Endodermal cell (in vitro differentiated cells): ENCODE results near the gene PRKD2. TPM values are rescaled to one million over a fixed set of nuclear protein-coding genes. Genes with fewer than 3 reads are reported as not detected.
A peak's percentile ranks its signal among the peaks of the same experiment; 100 is the strongest.

Experiments
- DNase-seq: peaks from one replicate; pipeline ENCODE4 v3.0.0-alpha.2; 2017
- H3K27ac ChIP-seq: 2 replicates; pipeline ENCODE4 v1.5.1; 2013; ENCODE audit warnings: mild to moderate bottlenecking, low read depth, low read length, moderate library complexity
- H3K27me3 ChIP-seq: 2 replicates; pipeline ENCODE4 v1.6.1; 2013; ENCODE audit warnings: mild to moderate bottlenecking, low read length, moderate library complexity; ENCODE audit not compliant: insufficient read depth, control insufficient read depth, poor library complexity, severe bottlenecking
- H3K36me3 ChIP-seq: 2 replicates; pipeline ENCODE4 v1.7.0; 2013; ENCODE audit warnings: mild to moderate bottlenecking, low read length, moderate library complexity; ENCODE audit not compliant: control insufficient read depth, insufficient read depth
- H3K4me1 ChIP-seq: one replicate; pipeline ENCODE4 v1.7.0; 2013; ENCODE audit warnings: low read length; ENCODE audit not compliant: control insufficient read depth, insufficient read depth
- H3K4me3 ChIP-seq: 2 replicates; pipeline ENCODE4 v1.5.1; 2013; ENCODE audit warnings: mild to moderate bottlenecking, low read length, moderate library complexity
- H3K9ac ChIP-seq: 2 replicates; pipeline ENCODE4 v1.6.1; 2013; ENCODE audit warnings: mild to moderate bottlenecking, low read length, moderate library complexity; ENCODE audit not compliant: poor library complexity, severe bottlenecking; ENCODE audit errors: extremely low read depth
- H3K9me3 ChIP-seq: 2 replicates; pipeline ENCODE4 v1.6.1; 2013; ENCODE audit warnings: mild to moderate bottlenecking, low read length, moderate library complexity; ENCODE audit not compliant: control insufficient read depth
- H3K27ac Mint-ChIP-seq: 2 replicates; pipeline ENCODE4 v1.8.0; 2020; ENCODE audit warnings: mixed read lengths
- H3K27me3 Mint-ChIP-seq: 2 replicates; pipeline ENCODE4 v1.8.0; 2021; ENCODE audit warnings: mild to moderate bottlenecking, mixed read lengths; ENCODE audit not compliant: insufficient read depth
- H3K36me3 Mint-ChIP-seq: 2 replicates; pipeline ENCODE4 v1.8.0; 2020; ENCODE audit warnings: low read depth, mixed read lengths
- H3K4me1 Mint-ChIP-seq: 2 replicates; pipeline ENCODE4 v1.8.0; 2020; ENCODE audit warnings: mixed read lengths
- H3K4me3 Mint-ChIP-seq: 2 replicates; pipeline ENCODE4 v1.8.0; 2020; ENCODE audit warnings: mild to moderate bottlenecking, moderate library complexity, mixed read lengths
- H3K9me3 Mint-ChIP-seq: 2 replicates; pipeline ENCODE4 v1.8.0; 2020; ENCODE audit warnings: mild to moderate bottlenecking, mixed read lengths
- CTCF ChIP-seq: fragments of 200-600 bp; sonication (generic); conservative IDR thresholded peaks from 2 replicates; pipeline ENCODE4 v1.5.0; 2021; ENCODE audit warnings: antibody characterized with exemption, mild to moderate bottlenecking
- WGBS, 2 experiments: methylation state at CpG; one replicate each; pipeline versions ENCODE4 v1.1.5 to v1.1.7; 2013; ENCODE audit warnings: missing lambda C conversion rate in 2 of 2, mixed read lengths in 1 of 2; ENCODE audit not compliant: insufficient coverage in 1 of 2, insufficient read length in 1 of 2; 5-methylcytosine and 5-hydroxymethylcytosine counted together
- total RNA-seq, 2 donors: library from RNA; stranded (reverse); fragmentation: NEBNext Ultra II Directional in 1 of 2; extraction: Animal tissue kit (Norgen Biotek cat#: 25700) in 1 of 2; gene quantifications; 2 replicates in 1 of 2; 3 replicates in 1 of 2; pipeline ENCODE4 v1.2.1, GENCODE V29; 2021

The PRKD2 gene
- total RNA-seq, 2 donors from 2014 or later, result 80.5 to 90.8 TPM

DNA sequence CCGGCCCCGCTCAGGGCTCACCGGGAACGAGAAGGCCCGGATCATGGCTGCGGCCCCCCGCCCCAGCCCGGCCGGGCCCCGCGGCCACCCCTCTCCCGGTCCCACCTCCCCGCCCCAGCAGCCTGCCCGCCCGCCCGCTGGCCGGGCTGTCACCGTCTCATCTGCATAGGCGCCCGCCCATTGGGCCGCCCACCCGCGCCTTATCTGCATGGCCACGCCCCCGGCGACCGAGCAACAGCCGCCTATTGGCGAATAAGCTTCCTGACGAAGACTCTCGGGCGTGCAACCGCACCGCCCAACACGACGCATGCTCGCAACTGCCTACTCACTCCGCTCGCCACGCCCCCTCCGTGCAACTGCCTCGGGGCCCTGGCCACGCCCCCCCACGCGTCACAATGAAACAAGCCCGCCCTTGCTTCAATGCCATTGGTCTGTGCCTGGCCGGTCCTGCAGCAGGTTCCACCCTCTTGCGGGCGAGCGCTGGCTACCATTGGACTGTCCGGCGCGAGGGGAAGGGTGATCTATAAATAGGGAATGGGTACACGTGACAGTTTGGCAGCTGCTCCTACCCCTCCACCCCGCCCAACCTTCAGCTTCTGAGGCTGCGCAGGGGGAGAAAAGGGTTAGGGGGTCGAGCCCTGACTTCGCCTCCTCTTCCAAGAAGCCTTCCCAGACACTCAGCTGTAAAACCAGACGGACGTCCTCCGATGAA, 55.7 kb downstream of the PRKD2 start, which contains the start of gene DACT3:
DACT3 (minus strand) TSS at position 163 of the 712 bp plus-strand sequence; CDS start at position 45, 118 bp downstream.
- TF ChIP-seq CTCF, result no peak
- H3K9ac ChIP-seq, result no peak within 1 kb of the TSS
- Mint-ChIP-seq H3K9me3 (no peaks in the 10 kb centered on the region), H3K4me1 (peaks cover 12% of the 10 kb centered on the region), H3K27ac (peak within 1 kb of the TSS; percentile 88), H3K4me3 (peak within 1 kb of the TSS; percentile 42), H3K36me3 (no peaks in the 10 kb centered on the region), H3K27me3 (peaks cover 56% of the 10 kb centered on the region)
- H3K36me3 ChIP-seq, result no peaks in the 10 kb centered on the region
- H3K4me1 ChIP-seq, result no peaks in the 10 kb centered on the region
- whole genome bisulfite sequencing, 2 experiments, result 0 to 1% methylated on average over 20 to 59 of the region's 61 CpGs
- H3K27ac ChIP-seq, result peak within 1 kb of the TSS; percentile 93
- H3K9me3 ChIP-seq, result no peaks in the 10 kb centered on the region
- H3K4me3 ChIP-seq, result peak within 1 kb of the TSS; percentile 77
- H3K27me3 ChIP-seq, result peaks cover 28% of the 10 kb centered on the region
- DNase-seq, result peak; percentile 100

DNA sequence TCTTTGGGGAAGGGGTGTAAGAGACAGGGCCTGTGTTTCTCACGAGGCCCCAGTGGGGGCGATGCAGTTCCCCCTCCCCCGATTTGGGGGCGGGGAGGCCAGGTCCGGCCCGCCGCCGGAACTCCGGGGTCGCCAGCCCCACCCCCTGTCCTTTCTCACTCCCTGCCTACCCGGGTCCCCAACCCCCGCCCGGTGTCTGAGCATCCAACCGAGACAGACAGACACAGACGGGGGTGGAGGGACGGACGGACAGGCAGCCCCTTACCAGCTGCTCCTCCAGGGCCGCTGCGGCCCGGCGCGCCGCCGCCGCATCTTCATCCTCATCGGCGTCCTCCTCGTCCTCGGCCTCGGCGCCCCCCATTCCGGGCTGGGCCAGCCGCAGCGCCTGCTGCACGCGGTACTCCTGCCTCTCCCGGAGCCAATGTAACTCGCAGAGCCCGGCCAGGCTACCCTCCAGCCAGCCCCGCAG, 56.3 kb downstream of the PRKD2 start:
- Histone ChIP-seq H3K27me3 (peaks cover 28% of the 10 kb centered on the region), H3K27ac (peak overlapping the region; percentile 74), H3K9me3 (no peaks in the 10 kb centered on the region), H3K4me3 (peak overlapping the region; percentile 73), H3K36me3 (no peaks in the 10 kb centered on the region), H3K4me1 (no peaks in the 10 kb centered on the region), H3K9ac (no peak overlapping the region)
- WGBS, 2 experiments, result 1 to 2% methylated on average over 17 to 40 of the region's 40 CpGs
- no peaks in the 10 kb centered on the region for H3K36me3 Mint-ChIP-seq
- no peak overlapping the region for H3K27ac Mint-ChIP-seq
- H3K9me3 Mint-ChIP-seq, result no peaks in the 10 kb centered on the region
- no peak for DNase-seq
- peaks cover 12% of the 10 kb centered on the region for H3K4me1 Mint-ChIP-seq
- no peak for TF ChIP-seq CTCF
- H3K4me3 Mint-ChIP-seq, result peak overlapping the region; percentile 42
- H3K27me3 Mint-ChIP-seq, result peaks cover 56% of the 10 kb centered on the region

- TF ChIP-seq CTCF, result no peak
- Mint-ChIP-seq H3K9me3 (no peaks in the 10 kb centered on the region), H3K27ac (no peak overlapping the region), H3K4me1 (peaks cover 12% of the 10 kb centered on the region), H3K27me3 (peaks cover 56% of the 10 kb centered on the region), H3K4me3 (peak overlapping the region; percentile 42), H3K36me3 (no peaks in the 10 kb centered on the region)
- Histone ChIP-seq H3K36me3 (no peaks in the 10 kb centered on the region), H3K4me1 (no peaks in the 10 kb centered on the region), H3K9ac (no peak overlapping the region), H3K27me3 (peaks cover 28% of the 10 kb centered on the region), H3K4me3 (peak overlapping the region; percentile 73), H3K9me3 (no peaks in the 10 kb centered on the region), H3K27ac (no peak overlapping the region)
- DNase-seq, result peak; percentile 86
- 12% methylated on average over 7 to 14 of the region's 14 CpGs for WGBS, 2 experiments
These were observed 56.9 kb downstream of the PRKD2 start for GRCh38 chr19:46660008-46660517.
